GM12892 (cell line): ENCODE results near the gene HOXC5.

Experiments used
- DNase-seq: peaks from one replicate; pipeline ENCODE4 v3.0.0; 2011; ENCODE audit not compliant: insufficient read length
- FAIRE-seq: peaks from 2 replicates; lab custom pipeline; 2011; peaks lifted over from hg19 to GRCh38; lab: Jason Lieb, UNC
- POLR2A ChIP-seq: IDR thresholded peaks from 2 replicates; pipeline ENCODE4 v1.6.1; 2011; ENCODE audit warnings: low read depth, low read length, control low read depth
- POLR2AphosphoS5 ChIP-seq: IDR thresholded peaks from 2 replicates; pipeline ENCODE4 v1.6.1; 2011; ENCODE audit warnings: low read depth, low read length, control low read depth
- TAF1 ChIP-seq: IDR thresholded peaks from 2 replicates; pipeline ENCODE4 v1.6.1; 2011; ENCODE audit warnings: low read depth, mild to moderate bottlenecking, control low read depth, low read length, borderline replicate concordance

Gene HOXC5

GRCh38 chr12:54026640-54027441 lies 6.0 kb upstream of the HOXC5 start:
- FAIRE-seq: no peak
- no peak for DNase-seq
- TF ChIP-seq TAF1: no peak
- no peak for TF ChIP-seq POLR2AphosphoS5
- no peak for TF ChIP-seq POLR2A

GRCh38 chr12:54027442-54027786 lies 5.4 kb upstream of the HOXC5 start:
- no peak for TF ChIP-seq POLR2A
- no peak for TF ChIP-seq TAF1
- no peak for TF ChIP-seq POLR2AphosphoS5
- DNase-seq (no peak), FAIRE-seq (no peak)

GRCh38 chr12:54028314-54029201 lies 4.3 kb upstream of the HOXC5 start, which contains the start of gene HOXC6:
TSS of gene HOXC6 (plus strand) at chr12:54028440. CDS start at chr12:54028522, 82 bp downstream.
- FAIRE-seq (peak; percentile 51), DNase-seq (no peak)

GRCh38 chr12:54029529-54030441 lies 3.1 kb upstream of the HOXC5 start:
- no peak for TF ChIP-seq POLR2A
- TF ChIP-seq POLR2AphosphoS5: no peak
- no peak for TF ChIP-seq TAF1
- DNase-seq (no peak), FAIRE-seq (peak; percentile 48)

More at GRCh38 chr12:54028314-54029201, 4.3 kb upstream of the HOXC5 start, which contains the start of gene HOXC6:
- TF ChIP-seq POLR2AphosphoS5: no peak
- TF ChIP-seq TAF1: no peak
- TF ChIP-seq POLR2A: no peak

GRCh38 chr12:54030442-54030801 lies 2.4 kb upstream of the HOXC5 start:
- DNase-seq (no peak), FAIRE-seq (no peak)
- TF ChIP-seq POLR2AphosphoS5 (no peak), POLR2A (no peak), TAF1 (no peak)

- TF ChIP-seq TAF1 (no peak), POLR2AphosphoS5 (no peak), POLR2A (no peak)
- no peak for DNase-seq
- no peak for FAIRE-seq
Observed at GRCh38 chr12:54030889-54031471, 1.9 kb upstream of the HOXC5 start.

- no peak for FAIRE-seq
- no peak for DNase-seq
- TF ChIP-seq POLR2A (no peak), POLR2AphosphoS5 (no peak), TAF1 (no peak)
Observed at GRCh38 chr12:54031480-54031879, 1.4 kb upstream of the HOXC5 start.

GRCh38 chr12:54032086-54032619 lies 697 bp upstream of the HOXC5 start:
- DNase-seq (no peak), FAIRE-seq (no peak)
- TF ChIP-seq POLR2AphosphoS5: no peak
- TF ChIP-seq POLR2A: no peak
- no peak for TF ChIP-seq TAF1

GRCh38 chr12:54033106-54033979 lies 493 bp downstream of the HOXC5 start:
- FAIRE-seq: no peak
- no peak for TF ChIP-seq POLR2AphosphoS5
- TF ChIP-seq TAF1: no peak
- TF ChIP-seq POLR2A: no peak
- no peak for DNase-seq
